Activated gamma-delta T cell treated with anti-CD3 and anti-CD28 coated beads, Interleukin-2, amount 50 U/mL, for 16 hours (primary cell): Measurements from ENCODE around the gene GPR152.
"Not testable (repeated sequence)": the region's sequence is repeated elsewhere in the genome, so short reads cannot be mapped to it uniquely, and the experiment has no call there.

Source experiments
- DNase-seq: peaks from one replicate; pipeline ENCODE4 v3.0.0-alpha.2; 2020; ENCODE audit warnings: low read depth

The GPR152 gene

GRCh38 chr11:67409261-67409666, 43.3 kb downstream of the GPR152 start:
- DNase-seq: peak; percentile 64

- no peak for DNase-seq
Measured at GRCh38 chr11:67408437-67409200, 43.9 kb downstream of the GPR152 start.

GRCh38 chr11:67407688-67408163, 44.8 kb downstream of the GPR152 start:
- no peak for DNase-seq

- no peak for DNase-seq
Measured at GRCh38 chr11:67406969-67407687, 45.4 kb downstream of the GPR152 start.

GRCh38 chr11:67406420-67406968, 46.0 kb downstream of the GPR152 start:
- no peak for DNase-seq

GRCh38 chr11:67405688-67406339, 46.7 kb downstream of the GPR152 start:
- DNase-seq: no peak

DNA sequence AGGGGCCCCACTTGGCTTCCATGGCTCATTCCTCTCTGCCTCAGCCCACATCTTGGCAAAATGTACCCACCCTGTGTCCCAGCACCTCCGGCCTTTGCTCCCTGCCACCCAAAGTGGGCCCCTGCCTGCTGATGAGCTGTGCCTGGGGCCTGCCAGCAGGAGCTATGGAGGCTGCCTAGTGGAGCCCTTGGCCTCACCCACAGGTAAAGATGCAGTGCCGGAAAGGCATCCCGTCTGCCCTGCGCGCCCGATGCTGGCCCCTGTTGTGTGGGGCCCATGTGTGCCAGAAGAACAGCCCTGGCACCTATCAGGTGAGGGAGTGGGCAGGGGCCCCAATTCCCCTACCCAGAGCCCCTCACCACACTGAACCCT, 47.3 kb downstream of the GPR152 start:
- DNase-seq: no peak

DNA sequence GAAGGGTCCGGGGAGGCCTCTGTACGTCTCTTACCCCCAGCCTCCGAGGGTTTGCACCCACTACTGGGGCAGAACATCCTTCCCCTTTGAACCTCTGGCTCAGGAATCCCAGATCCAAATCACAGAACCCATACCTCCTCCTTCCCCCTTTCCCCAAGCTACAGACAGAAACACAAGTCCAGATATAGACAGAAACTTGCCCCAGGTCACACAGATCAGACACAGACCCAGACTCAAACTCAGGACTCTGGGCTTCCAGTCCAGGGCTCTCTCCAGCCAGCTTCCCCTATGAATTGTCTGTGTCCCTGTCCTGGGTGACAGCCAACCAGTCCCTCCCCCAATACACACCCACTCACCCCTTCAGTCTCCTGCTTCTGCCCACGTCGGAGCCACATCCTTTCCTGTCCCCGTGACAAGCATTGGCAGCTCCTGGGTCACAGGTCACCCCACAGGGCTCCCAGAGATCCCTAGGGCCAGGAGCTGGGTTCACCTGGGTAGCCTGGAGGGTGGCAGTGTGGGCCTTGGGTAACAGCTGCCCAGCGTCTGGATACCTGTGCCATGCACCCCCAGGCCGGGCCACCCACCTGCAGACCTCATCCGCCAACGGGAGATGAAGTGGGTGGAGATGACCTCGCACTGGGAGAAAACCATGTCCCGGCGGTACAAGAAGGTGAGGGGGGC, 47.9 kb downstream of the GPR152 start:
- no peak for DNase-seq

- not testable (repeated sequence) for DNase-seq
Measured at GRCh38 chr11:67403085-67403484, 49.4 kb downstream of the GPR152 start.

DNA sequence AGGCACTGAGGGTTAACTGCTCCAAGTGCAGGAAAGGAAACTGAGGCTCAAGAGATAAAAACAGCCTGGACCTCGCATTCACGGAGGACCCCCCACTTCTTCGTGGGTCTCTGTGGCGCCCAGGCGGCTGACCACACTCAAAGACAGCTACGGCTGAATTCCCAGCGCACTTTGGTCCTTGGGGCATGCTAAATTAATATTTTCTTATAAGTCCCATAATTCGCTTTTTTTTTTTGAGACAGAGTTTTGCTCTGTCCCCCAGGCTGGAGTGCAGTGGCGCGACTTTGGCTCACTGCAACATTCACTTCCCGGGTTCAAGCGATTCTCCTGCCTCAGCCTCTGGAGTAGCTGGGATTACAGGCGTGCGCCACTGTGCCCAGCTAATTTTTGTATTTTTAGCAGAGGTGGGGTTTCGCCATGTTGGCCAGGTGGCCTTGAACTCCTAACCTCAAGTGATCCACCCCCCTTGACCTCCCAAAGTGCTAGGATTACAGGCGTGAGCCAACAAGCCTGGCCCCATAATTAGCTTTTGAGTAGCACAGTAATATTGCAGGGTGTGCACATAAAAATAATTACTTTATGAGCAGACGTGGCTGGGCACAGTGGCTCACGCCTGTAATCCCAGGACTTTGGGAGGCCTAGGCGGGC, 50.2 kb downstream of the GPR152 start:
- not testable (repeated sequence) for DNase-seq

GRCh38 chr11:67401495-67402191, 50.9 kb downstream of the GPR152 start, which contains the start of gene PPP1CA:
Gene PPP1CA (minus strand): TSS chr11:67401858. CDS start chr11:67401782, 76 bp downstream.
- peak; percentile 88 for DNase-seq
